ENCODE data around the gene TMEM217.

Gene TMEM217

DNA sequence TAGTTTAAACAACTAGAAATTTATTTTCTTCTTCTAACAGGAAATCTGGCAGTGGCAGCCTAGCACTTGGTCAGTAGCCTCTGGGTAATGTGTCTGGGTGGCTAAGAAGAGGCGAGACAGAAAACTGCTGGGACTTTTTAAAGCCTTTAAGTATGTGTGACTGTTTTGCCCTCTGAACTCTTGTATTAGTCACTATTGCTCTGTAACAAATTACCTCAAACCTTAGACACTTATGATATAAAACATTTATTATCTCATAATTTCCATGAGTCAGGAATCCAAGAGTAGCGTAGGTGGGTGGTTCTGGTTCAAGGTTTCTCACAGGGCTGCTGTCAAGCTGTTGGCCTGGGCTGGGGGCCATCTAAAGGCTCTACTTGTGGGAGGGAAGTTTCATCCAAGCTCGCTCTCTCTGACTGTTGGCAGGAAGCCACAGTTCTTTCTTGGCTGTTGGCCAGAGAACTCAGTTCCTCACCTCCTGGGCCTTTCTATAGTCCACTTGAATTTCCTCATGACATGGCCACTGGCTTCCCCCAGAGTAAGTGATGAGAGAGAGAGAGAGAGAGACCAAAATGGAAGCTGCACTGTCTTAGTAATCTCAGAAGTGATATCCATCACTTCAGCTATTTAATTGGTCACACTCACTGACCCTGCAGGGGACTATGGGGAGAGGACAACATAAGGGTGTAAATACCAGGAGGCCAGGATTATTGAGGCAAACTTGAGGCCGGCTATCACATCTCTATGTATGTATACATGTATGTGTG lies 17.8 kb downstream of the TMEM217 start (continued):
- no peak for TF ChIP-seq ZNF138 (tag by site-specific recombination; IDR thresholded peaks at IDR 0.05; ENCODE audit: borderline replicate concordance)
- peak; percentile 86 for TF ChIP-seq KLF10 (tag by site-specific recombination; IDR thresholded peaks at IDR 0.05)
- peak; percentile 52; the same call in 1 of the 2 replicates for TF ChIP-seq ZBTB17 (tag by site-specific recombination; IDR thresholded peaks at IDR 0.05)
- no peak for TF ChIP-seq HOXD13 (CRISPR knock-in tag; IDR thresholded peaks at IDR 0.05; ENCODE audit: borderline replicate concordance)
- TF ChIP-seq, protein P1, sequence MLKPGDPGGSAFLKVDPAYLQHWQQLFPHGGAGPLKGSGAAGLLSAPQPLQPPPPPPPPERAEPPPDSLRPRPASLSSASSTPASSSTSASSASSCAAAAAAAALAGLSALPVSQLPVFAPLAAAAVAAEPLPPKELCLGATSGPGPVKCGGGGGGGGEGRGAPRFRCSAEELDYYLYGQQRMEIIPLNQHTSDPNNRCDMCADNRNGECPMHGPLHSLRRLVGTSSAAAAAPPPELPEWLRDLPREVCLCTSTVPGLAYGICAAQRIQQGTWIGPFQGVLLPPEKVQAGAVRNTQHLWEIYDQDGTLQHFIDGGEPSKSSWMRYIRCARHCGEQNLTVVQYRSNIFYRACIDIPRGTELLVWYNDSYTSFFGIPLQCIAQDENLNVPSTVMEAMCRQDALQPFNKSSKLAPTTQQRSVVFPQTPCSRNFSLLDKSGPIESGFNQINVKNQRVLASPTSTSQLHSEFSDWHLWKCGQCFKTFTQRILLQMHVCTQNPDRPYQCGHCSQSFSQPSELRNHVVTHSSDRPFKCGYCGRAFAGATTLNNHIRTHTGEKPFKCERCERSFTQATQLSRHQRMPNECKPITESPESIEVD (tag by site-specific recombination; IDR thresholded peaks at IDR 0.05) = peak; percentile 83
- TF ChIP-seq, protein P2, sequence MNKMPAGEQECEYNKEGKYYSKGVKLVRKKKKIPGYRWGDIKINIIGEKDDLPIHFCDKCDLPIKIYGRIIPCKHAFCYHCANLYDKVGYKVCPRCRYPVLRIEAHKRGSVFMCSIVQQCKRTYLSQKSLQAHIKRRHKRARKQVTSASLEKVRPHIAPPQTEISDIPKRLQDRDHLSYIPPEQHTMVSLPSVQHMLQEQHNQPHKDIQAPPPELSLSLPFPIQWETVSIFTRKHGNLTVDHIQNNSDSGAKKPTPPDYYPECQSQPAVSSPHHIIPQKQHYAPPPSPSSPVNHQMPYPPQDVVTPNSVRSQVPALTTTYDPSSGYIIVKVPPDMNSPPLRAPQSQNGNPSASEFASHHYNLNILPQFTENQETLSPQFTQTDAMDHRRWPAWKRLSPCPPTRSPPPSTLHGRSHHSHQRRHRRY (tag by site-specific recombination; IDR thresholded peaks at IDR 0.05) = no peak
- no peak for TF ChIP-seq ZNF521 (tag by site-specific recombination; IDR thresholded peaks at IDR 0.05)
- TF ChIP-seq ZNF701 (tag by site-specific recombination; IDR thresholded peaks at IDR 0.05) = no peak
- TF ChIP-seq ZNF16 (tag by site-specific recombination; IDR thresholded peaks at IDR 0.05; ENCODE audit: low read depth) = no peak
- peak; percentile 85 for TF ChIP-seq GLIS2 (tag by site-specific recombination; IDR thresholded peaks at IDR 0.05)
- no peak for TF ChIP-seq ZFP69B (tag by site-specific recombination; IDR thresholded peaks at IDR 0.05)

DNA sequence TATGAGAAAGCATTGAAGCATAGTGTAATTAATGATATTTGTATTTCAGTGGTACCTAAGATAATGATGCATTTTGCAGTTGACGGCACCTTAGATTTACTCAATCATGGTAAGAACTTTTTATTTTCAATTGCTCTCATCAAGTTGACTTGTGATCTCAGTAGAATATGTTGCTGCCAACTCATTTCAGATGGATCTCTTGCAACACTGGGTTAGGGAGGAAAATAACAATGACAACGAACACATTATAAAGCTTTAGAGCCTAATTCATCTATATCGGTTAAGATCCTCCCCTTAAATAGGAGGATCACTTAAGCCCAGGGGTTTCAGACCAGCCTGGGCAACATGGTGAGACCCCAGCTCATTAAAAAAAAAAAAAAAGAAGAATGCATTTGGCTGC lies 18.4 kb downstream of the TMEM217 start:
- peaks cover 5% of the 10 kb centered on the region for H3K4me1 ChIP-seq (ENCODE audit: control insufficient read depth, insufficient read depth, low read length)
- TF ChIP-seq, protein P3, sequence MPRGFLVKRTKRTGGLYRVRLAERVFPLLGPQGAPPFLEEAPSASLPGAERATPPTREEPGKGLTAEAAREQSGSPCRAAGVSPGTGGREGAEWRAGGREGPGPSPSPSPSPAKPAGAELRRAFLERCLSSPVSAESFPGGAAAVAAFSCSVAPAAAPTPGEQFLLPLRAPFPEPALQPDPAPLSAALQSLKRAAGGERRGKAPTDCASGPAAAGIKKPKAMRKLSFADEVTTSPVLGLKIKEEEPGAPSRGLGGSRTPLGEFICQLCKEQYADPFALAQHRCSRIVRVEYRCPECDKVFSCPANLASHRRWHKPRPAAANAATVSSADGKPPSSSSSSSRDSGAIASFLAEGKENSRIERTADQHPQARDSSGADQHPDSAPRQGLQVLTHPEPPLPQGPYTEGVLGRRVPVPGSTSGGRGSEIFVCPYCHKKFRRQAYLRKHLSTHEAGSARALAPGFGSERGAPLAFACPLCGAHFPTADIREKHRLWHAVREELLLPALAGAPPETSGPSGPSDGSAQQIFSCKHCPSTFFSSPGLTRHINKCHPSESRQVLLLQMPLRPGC (tag by site-specific recombination; IDR thresholded peaks at IDR 0.05) = no peak
- TF ChIP-seq ZNF558 (tag by site-specific recombination; IDR thresholded peaks at IDR 0.05) (peak; percentile 29; the same call in 1 of the 2 replicates), KLF1 (tag by site-specific recombination; IDR thresholded peaks at IDR 0.05) (no peak)
- no peak overlapping the region for H3K4me3 ChIP-seq (ENCODE audit: low read depth, low read length)
- POLR2A ChIA-PET = interaction anchor here (0.6 to 1.7 kb wide), 4 partner anchors 18 to 193 kb away, joined by 4 to 10 read pairs (median 4); partner anchors contain the start of genes CMTR1, TBC1D22B and TMEM217
- H3K9me3 ChIP-seq (ENCODE audit: control insufficient read depth, insufficient read depth, low read depth, low read length) = no peaks in the 10 kb centered on the region
- H3K36me3 ChIP-seq (ENCODE audit: control insufficient read depth in 2 of 2, insufficient read depth in 1 of 2, low read length in 2 of 2) = no peaks in the 10 kb centered on the region
- CTCF ChIA-PET = interaction anchor here (0.6 to 3.6 kb wide), 3 partner anchors 14 to 43 kb away, joined by 3 to 11 read pairs (median 3); no protein-coding TSS in a partner anchor
- H3K27ac ChIP-seq (ENCODE audit: extremely low read depth, low read depth, low read length) = no peak overlapping the region; the same call in 1 of the 2 replicates

- H3K27ac ChIP-seq (ENCODE audit: extremely low read depth, low read depth, low read length) = no peak overlapping the region
- H3K4me3 ChIP-seq (ENCODE audit: low read depth, low read length) = no peak overlapping the region
- H3K9me3 ChIP-seq (ENCODE audit: control insufficient read depth, insufficient read depth, low read depth, low read length) = no peaks in the 10 kb centered on the region
- H3K36me3 ChIP-seq (ENCODE audit: control insufficient read depth in 2 of 2, insufficient read depth in 1 of 2, low read length in 2 of 2) = no peaks in the 10 kb centered on the region
- ChIA-PET POLR2A (no interaction called here), CTCF (interaction anchor here (1.4 to 1.8 kb wide), 2 partner anchors 76 to 217 kb away, joined by 5 to 7 read pairs; no protein-coding TSS in a partner anchor)
- peaks cover 3% of the 10 kb centered on the region; the same call in 1 of the 2 replicates for H3K4me1 ChIP-seq (ENCODE audit: control insufficient read depth, insufficient read depth, low read length)
- TF ChIP-seq ZNF571 (tag by site-specific recombination; IDR thresholded peaks at IDR 0.05) (no peak), ZNF623 (tag by site-specific recombination; IDR thresholded peaks at IDR 0.05) (no peak), KLF8 (tag by site-specific recombination; IDR thresholded peaks at IDR 0.05) (no peak), ZNF518A (tag by site-specific recombination; conservative IDR thresholded peaks at IDR 0.05; ENCODE audit: low read depth) (no peak), ZNF785 (tag by site-specific recombination; IDR thresholded peaks at IDR 0.05) (no peak), ZNF747 (tag by site-specific recombination; IDR thresholded peaks at IDR 0.05) (no peak)
- TF ChIP-seq, protein P4, sequence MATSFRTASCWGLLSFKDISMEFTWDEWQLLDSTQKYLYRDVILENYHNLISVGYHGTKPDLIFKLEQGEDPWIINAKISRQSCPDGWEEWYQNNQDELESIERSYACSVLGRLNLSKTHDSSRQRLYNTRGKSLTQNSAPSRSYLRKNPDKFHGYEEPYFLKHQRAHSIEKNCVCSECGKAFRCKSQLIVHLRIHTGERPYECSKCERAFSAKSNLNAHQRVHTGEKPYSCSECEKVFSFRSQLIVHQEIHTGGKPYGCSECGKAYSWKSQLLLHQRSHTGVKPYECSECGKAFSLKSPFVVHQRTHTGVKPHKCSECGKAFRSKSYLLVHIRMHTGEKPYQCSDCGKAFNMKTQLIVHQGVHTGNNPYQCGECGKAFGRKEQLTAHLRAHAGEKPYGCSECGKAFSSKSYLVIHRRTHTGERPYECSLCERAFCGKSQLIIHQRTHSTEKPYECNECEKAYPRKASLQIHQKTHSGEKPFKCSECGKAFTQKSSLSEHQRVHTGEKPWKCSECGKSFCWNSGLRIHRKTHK (tag by site-specific recombination; IDR thresholded peaks at IDR 0.05) = no peak
Observed at GRCh38 chr6:37238381-37238780, 19.6 kb downstream of the TMEM217 start.
